NCI-H2107 treated with DMSO at 0.1 percent for 48 hours (cell line): ENCODE results near the gene VPS33B.

ENCODE experiments used
- DNase-seq: peaks from one replicate; lab custom pipeline; 2025; ENCODE audit not compliant: unreplicated experiment; lab: John Stamatoyannopoulos, UW

VPS33B gene

GRCh38 chr15:90953947-90954711 lies 68.3 kb downstream of the VPS33B start:
- no peak for DNase-seq

GRCh38 chr15:90952901-90953677 lies 69.3 kb downstream of the VPS33B start:
- DNase-seq = no peak

GRCh38 chr15:90950676-90951075 lies 71.7 kb downstream of the VPS33B start:
- no peak for DNase-seq

GRCh38 chr15:90949979-90950675 lies 72.3 kb downstream of the VPS33B start:
- no peak for DNase-seq
